Liver (tissue), 3 donors: Measurements from ENCODE around the gene GCH1.
A peak's percentile ranks its signal among the peaks of the same experiment; 100 is the strongest.

Experiments used
- EGR1 ChIP-seq, 2 donors: IDR thresholded peaks; 2 replicates each; pipeline ENCODE4 v1.6.1; 2016 to 2018; ENCODE audit warnings: antibody characterized with exemption in 2 of 2, low read depth in 2 of 2
- JUND ChIP-seq, 2 donors: IDR thresholded peaks; 2 replicates each; pipeline ENCODE4 v1.6.1; 2016; ENCODE audit warnings: antibody characterized with exemption in 2 of 2
- RAD21 ChIP-seq, 2 donors: IDR thresholded peaks; 2 replicates each; pipeline ENCODE4 v1.6.1; 2016; ENCODE audit warnings: antibody characterized with exemption in 2 of 2, mild to moderate bottlenecking in 2 of 2
- RXRA ChIP-seq, 2 donors: IDR thresholded peaks; 2 replicates each; pipeline ENCODE4 v1.6.1; 2017 to 2018; ENCODE audit warnings: antibody characterized with exemption in 2 of 2, mild to moderate bottlenecking in 1 of 2
- SP1 ChIP-seq: IDR thresholded peaks from 2 replicates; pipeline ENCODE4 v1.6.1; 2018; ENCODE audit warnings: antibody characterized with exemption, mild to moderate bottlenecking
- TAF1 ChIP-seq: conservative IDR thresholded peaks from 2 replicates; pipeline ENCODE4 v1.6.1; 2016; ENCODE audit warnings: antibody characterized with exemption, mild to moderate bottlenecking
- YY1 ChIP-seq: IDR thresholded peaks from 2 replicates; pipeline ENCODE4 v1.6.1; 2016; ENCODE audit warnings: antibody characterized with exemption, mild to moderate bottlenecking
- TF ChIP-seq, protein P1 (sequence below): fragments of 150-350 bp; IDR thresholded peaks from 2 replicates; pipeline ENCODE4 v1.5.1; 2017; ENCODE audit warnings: improper control_type of control experiment, low read depth, low read length; ENCODE audit not compliant: missing input control
- TF ChIP-seq, protein P2 (sequence below): IDR thresholded peaks from 2 replicates; pipeline ENCODE4 v1.6.1; 2016; ENCODE audit warnings: antibody characterized with exemption
- TF ChIP-seq, protein P3 (sequence below): IDR thresholded peaks from 2 replicates; pipeline ENCODE4 v1.6.1; 2016; ENCODE audit warnings: antibody characterized with exemption, mild to moderate bottlenecking
- TF ChIP-seq, protein P4 (sequence below): IDR thresholded peaks from 2 replicates; pipeline ENCODE4 v1.6.1; 2016; ENCODE audit warnings: antibody characterized with exemption
- donor health status: healthy.
- donor health status: healthy.

DNA sequence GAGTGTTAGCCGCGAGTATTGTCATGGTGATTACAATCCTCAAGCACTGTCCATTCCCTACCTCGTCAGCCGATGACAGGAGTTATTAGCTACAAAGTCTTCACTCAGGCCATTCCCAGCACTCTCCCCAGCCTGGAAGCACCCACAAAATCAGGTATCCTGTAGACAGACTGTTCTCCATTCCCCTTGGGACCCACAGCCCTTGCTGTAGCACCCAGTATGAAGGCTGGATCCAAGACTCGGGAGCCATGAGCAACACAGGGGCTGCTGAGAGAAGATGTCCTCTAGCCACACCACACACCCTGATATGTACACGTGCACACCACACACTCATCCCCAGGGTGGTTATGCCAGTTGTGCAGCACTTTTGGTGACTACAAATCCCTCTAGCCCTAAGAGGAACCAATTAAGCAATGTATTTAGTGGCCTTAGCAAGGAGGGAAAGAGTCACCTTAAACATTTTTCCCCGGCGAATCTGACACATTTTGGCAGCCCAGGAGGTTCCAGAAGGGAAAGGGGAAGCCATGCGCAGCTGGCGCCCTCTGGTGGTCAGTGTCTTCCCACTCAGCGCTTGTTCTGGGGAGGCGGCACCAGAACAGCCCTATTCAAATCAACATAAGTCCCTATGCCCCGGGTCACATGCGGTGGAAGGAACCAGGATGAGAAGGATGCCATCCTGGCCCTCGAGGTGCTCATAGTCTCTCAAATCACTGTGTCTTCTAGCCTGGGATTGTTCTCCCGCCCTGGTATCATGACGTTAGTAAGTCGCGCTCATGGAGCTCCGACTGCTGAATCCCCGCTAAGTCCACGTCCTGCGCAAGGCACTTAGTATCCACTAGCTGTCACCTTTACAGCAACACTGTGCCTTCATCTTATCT lies 96.9 kb downstream of the GCH1 start:
- TF ChIP-seq, protein P1, sequence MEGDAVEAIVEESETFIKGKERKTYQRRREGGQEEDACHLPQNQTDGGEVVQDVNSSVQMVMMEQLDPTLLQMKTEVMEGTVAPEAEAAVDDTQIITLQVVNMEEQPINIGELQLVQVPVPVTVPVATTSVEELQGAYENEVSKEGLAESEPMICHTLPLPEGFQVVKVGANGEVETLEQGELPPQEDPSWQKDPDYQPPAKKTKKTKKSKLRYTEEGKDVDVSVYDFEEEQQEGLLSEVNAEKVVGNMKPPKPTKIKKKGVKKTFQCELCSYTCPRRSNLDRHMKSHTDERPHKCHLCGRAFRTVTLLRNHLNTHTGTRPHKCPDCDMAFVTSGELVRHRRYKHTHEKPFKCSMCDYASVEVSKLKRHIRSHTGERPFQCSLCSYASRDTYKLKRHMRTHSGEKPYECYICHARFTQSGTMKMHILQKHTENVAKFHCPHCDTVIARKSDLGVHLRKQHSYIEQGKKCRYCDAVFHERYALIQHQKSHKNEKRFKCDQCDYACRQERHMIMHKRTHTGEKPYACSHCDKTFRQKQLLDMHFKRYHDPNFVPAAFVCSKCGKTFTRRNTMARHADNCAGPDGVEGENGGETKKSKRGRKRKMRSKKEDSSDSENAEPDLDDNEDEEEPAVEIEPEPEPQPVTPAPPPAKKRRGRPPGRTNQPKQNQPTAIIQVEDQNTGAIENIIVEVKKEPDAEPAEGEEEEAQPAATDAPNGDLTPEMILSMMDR = peak; percentile 95
- peak in 1 of 2 donors; percentile 54 for TF ChIP-seq RXRA (IDR thresholded peaks at IDR 0.05)
- no peak for TF ChIP-seq SP1
- TF ChIP-seq YY1 = peak; percentile 44
- TF ChIP-seq, protein P2, sequence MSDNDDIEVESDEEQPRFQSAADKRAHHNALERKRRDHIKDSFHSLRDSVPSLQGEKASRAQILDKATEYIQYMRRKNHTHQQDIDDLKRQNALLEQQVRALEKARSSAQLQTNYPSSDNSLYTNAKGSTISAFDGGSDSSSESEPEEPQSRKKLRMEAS = no peak
- TF ChIP-seq, protein P3, sequence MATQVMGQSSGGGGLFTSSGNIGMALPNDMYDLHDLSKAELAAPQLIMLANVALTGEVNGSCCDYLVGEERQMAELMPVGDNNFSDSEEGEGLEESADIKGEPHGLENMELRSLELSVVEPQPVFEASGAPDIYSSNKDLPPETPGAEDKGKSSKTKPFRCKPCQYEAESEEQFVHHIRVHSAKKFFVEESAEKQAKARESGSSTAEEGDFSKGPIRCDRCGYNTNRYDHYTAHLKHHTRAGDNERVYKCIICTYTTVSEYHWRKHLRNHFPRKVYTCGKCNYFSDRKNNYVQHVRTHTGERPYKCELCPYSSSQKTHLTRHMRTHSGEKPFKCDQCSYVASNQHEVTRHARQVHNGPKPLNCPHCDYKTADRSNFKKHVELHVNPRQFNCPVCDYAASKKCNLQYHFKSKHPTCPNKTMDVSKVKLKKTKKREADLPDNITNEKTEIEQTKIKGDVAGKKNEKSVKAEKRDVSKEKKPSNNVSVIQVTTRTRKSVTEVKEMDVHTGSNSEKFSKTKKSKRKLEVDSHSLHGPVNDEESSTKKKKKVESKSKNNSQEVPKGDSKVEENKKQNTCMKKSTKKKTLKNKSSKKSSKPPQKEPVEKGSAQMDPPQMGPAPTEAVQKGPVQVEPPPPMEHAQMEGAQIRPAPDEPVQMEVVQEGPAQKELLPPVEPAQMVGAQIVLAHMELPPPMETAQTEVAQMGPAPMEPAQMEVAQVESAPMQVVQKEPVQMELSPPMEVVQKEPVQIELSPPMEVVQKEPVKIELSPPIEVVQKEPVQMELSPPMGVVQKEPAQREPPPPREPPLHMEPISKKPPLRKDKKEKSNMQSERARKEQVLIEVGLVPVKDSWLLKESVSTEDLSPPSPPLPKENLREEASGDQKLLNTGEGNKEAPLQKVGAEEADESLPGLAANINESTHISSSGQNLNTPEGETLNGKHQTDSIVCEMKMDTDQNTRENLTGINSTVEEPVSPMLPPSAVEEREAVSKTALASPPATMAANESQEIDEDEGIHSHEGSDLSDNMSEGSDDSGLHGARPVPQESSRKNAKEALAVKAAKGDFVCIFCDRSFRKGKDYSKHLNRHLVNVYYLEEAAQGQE = no peak
- peak; percentile 98 to 99 for TF ChIP-seq RAD21 (IDR thresholded peaks at IDR 0.05)
- TF ChIP-seq EGR1 (IDR thresholded peaks at IDR 0.05; ENCODE audit: low read depth in 2 of 2) = no peak
- TF ChIP-seq, protein P4, sequence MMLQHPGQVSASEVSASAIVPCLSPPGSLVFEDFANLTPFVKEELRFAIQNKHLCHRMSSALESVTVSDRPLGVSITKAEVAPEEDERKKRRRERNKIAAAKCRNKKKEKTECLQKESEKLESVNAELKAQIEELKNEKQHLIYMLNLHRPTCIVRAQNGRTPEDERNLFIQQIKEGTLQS = no peak
- TF ChIP-seq TAF1 = no peak
- TF ChIP-seq JUND (IDR thresholded peaks at IDR 0.05) = no peak
